Measurements from ENCODE around the gene KRT33B. TPM values are rescaled to one million over a fixed set of nuclear protein-coding genes. Genes with fewer than 3 reads are reported as not detected.

Gene KRT33B
- total RNA-seq, 1 donor from 2014 or later = not detected

GRCh38 chr17:41325611-41326010, 44.0 kb downstream of the KRT33B start:
- Mint-ChIP-seq H3K4me3 (no peak overlapping the region), H3K27ac (no peak overlapping the region), H3K36me3 (ENCODE audit: low read depth) (no peaks in the 10 kb centered on the region), H3K4me1 (ENCODE audit: low read depth) (peaks cover 7% of the 10 kb centered on the region), H3K9me3 (peaks cover 2% of the 10 kb centered on the region), H3K27me3 (ENCODE audit: insufficient read depth) (no peaks in the 10 kb centered on the region)
- intact Hi-C loops (cut with micrococcal nuclease) = no loop called here
- no peak for DNase-seq (ENCODE audit: low spot score)

GRCh38 chr17:41325126-41325525, 44.5 kb downstream of the KRT33B start:
- Mint-ChIP-seq H3K27me3 (ENCODE audit: insufficient read depth) (no peaks in the 10 kb centered on the region), H3K36me3 (ENCODE audit: low read depth) (no peaks in the 10 kb centered on the region), H3K4me3 (no peak overlapping the region), H3K9me3 (peaks cover 6% of the 10 kb centered on the region), H3K4me1 (ENCODE audit: low read depth) (peaks cover 7% of the 10 kb centered on the region), H3K27ac (no peak overlapping the region)
- intact Hi-C loops (cut with micrococcal nuclease) = no loop called here
- DNase-seq (ENCODE audit: low spot score) = no peak

- H3K4me1 Mint-ChIP-seq (ENCODE audit: low read depth) = peaks cover 7% of the 10 kb centered on the region
- no peak overlapping the region for H3K27ac Mint-ChIP-seq
- intact Hi-C loops (cut with micrococcal nuclease) = loop anchor here (5.0 kb wide), 1 partner anchor 417 kb away; no protein-coding TSS in a partner anchor
Observed at GRCh38 chr17:41324180-41325075, 45.2 kb downstream of the KRT33B start.

GRCh38 chr17:41322903-41323895, 46.4 kb downstream of the KRT33B start:
- no peak for DNase-seq (ENCODE audit: low spot score)
- H3K36me3 Mint-ChIP-seq (ENCODE audit: low read depth) = no peaks in the 10 kb centered on the region
- no peak overlapping the region for H3K27ac Mint-ChIP-seq

More at GRCh38 chr17:41324180-41325075, 45.2 kb downstream of the KRT33B start:
- H3K36me3 Mint-ChIP-seq (ENCODE audit: low read depth) = no peaks in the 10 kb centered on the region
- no peak for DNase-seq (ENCODE audit: low spot score)
- no peak overlapping the region for H3K4me3 Mint-ChIP-seq
- no peaks in the 10 kb centered on the region for H3K27me3 Mint-ChIP-seq (ENCODE audit: insufficient read depth)
- peaks cover 13% of the 10 kb centered on the region for H3K9me3 Mint-ChIP-seq

GRCh38 chr17:41322094-41322902, 47.3 kb downstream of the KRT33B start:
- H3K36me3 Mint-ChIP-seq (ENCODE audit: low read depth) = no peaks in the 10 kb centered on the region
- peaks cover 18% of the 10 kb centered on the region for H3K9me3 Mint-ChIP-seq
- DNase-seq (ENCODE audit: low spot score) = no peak
- H3K4me3 Mint-ChIP-seq = no peak overlapping the region
- intact Hi-C loops (cut with micrococcal nuclease) = loop anchor here (2.0 to 5.0 kb wide), 2 partner anchors 415 to 519 kb away; no protein-coding TSS in a partner anchor
- no peaks in the 10 kb centered on the region for H3K27me3 Mint-ChIP-seq (ENCODE audit: insufficient read depth)
- no peak overlapping the region for H3K27ac Mint-ChIP-seq
- peaks cover 7% of the 10 kb centered on the region for H3K4me1 Mint-ChIP-seq (ENCODE audit: low read depth)

More at GRCh38 chr17:41322903-41323895, 46.4 kb downstream of the KRT33B start:
- intact Hi-C loops (cut with micrococcal nuclease) = loop anchor here (2.0 to 5.0 kb wide), 2 partner anchors 416 to 520 kb away; no protein-coding TSS in a partner anchor
- peaks cover 18% of the 10 kb centered on the region for H3K9me3 Mint-ChIP-seq
- H3K4me3 Mint-ChIP-seq = no peak overlapping the region
- peaks cover 7% of the 10 kb centered on the region for H3K4me1 Mint-ChIP-seq (ENCODE audit: low read depth)
- H3K27me3 Mint-ChIP-seq (ENCODE audit: insufficient read depth) = no peaks in the 10 kb centered on the region

- no peaks in the 10 kb centered on the region for H3K36me3 Mint-ChIP-seq (ENCODE audit: low read depth)
- no peak for DNase-seq (ENCODE audit: low spot score)
- peaks cover 3% of the 10 kb centered on the region for H3K27me3 Mint-ChIP-seq (ENCODE audit: insufficient read depth)
- intact Hi-C loops (cut with micrococcal nuclease) = no loop called here
- peaks cover 18% of the 10 kb centered on the region for H3K9me3 Mint-ChIP-seq
- H3K4me3 Mint-ChIP-seq = no peak overlapping the region
- no peak overlapping the region for H3K27ac Mint-ChIP-seq
- H3K4me1 Mint-ChIP-seq (ENCODE audit: low read depth) = peaks cover 7% of the 10 kb centered on the region
Observed at GRCh38 chr17:41318231-41318630, 51.4 kb downstream of the KRT33B start.

GRCh38 chr17:41315814-41316445, 53.7 kb downstream of the KRT33B start:
- peaks cover 3% of the 10 kb centered on the region for H3K4me1 Mint-ChIP-seq (ENCODE audit: low read depth)
- DNase-seq (ENCODE audit: low spot score) = no peak
- no peaks in the 10 kb centered on the region for H3K36me3 Mint-ChIP-seq (ENCODE audit: low read depth)
- H3K27me3 Mint-ChIP-seq (ENCODE audit: insufficient read depth) = peaks cover 6% of the 10 kb centered on the region
- H3K9me3 Mint-ChIP-seq = peaks cover 18% of the 10 kb centered on the region
- no peak overlapping the region for H3K4me3 Mint-ChIP-seq
- intact Hi-C loops (cut with micrococcal nuclease) = no loop called here
- H3K27ac Mint-ChIP-seq = no peak overlapping the region

- H3K27me3 Mint-ChIP-seq (ENCODE audit: insufficient read depth) = peaks cover 6% of the 10 kb centered on the region
- DNase-seq (ENCODE audit: low spot score) = no peak
- H3K36me3 Mint-ChIP-seq (ENCODE audit: low read depth) = no peaks in the 10 kb centered on the region
- intact Hi-C loops (cut with micrococcal nuclease) = no loop called here
- peaks cover 8% of the 10 kb centered on the region for H3K4me1 Mint-ChIP-seq (ENCODE audit: low read depth)
- no peak within 1 kb of the TSS for H3K27ac Mint-ChIP-seq
- peaks cover 13% of the 10 kb centered on the region for H3K9me3 Mint-ChIP-seq
- H3K4me3 Mint-ChIP-seq = no peak within 1 kb of the TSS
Observed at GRCh38 chr17:41315204-41315794, 54.3 kb downstream of the KRT33B start, which contains the start of gene KRTAP17-1. KRTAP17-1 (minus strand) TSS chr17:41315710; CDS start chr17:41315650, 60 bp downstream.

Other genes starting within 250 kb of the KRT33B start
- gene KRTAP4-12, start 245.6 kb downstream of the KRT33B start, total RNA-seq = not detected in 2 replicates
- not detected in 2 replicates for gene KRTAP4-6, start 229.3 kb downstream of the KRT33B start, total RNA-seq
- gene KRTAP4-5, start 220.0 kb downstream of the KRT33B start, total RNA-seq = not detected in 2 replicates
- not detected in 2 replicates for gene KRTAP4-4, start 209.1 kb downstream of the KRT33B start, total RNA-seq
- not detected in 2 replicates for gene KRTAP4-3, start 201.6 kb downstream of the KRT33B start, total RNA-seq
- gene KRTAP4-2, start 191.6 kb downstream of the KRT33B start, total RNA-seq = not detected in 2 replicates
- gene KRTAP4-1, start 184.9 kb downstream of the KRT33B start, total RNA-seq = not detected in 2 replicates
- gene KRTAP9-1, start 179.9 kb downstream of the KRT33B start, total RNA-seq = not detected in 2 replicates
- not detected in 2 replicates for gene KRTAP9-2, start 143.2 kb downstream of the KRT33B start, total RNA-seq
- gene KRTAP9-3, start 137.4 kb downstream of the KRT33B start, total RNA-seq = not detected in 2 replicates
- gene KRTAP9-8, start 131.8 kb downstream of the KRT33B start, total RNA-seq = not detected in 2 replicates
- not detected in 2 replicates for gene KRTAP9-4, start 120.1 kb downstream of the KRT33B start, total RNA-seq
- not detected in 2 replicates for gene KRTAP9-9, start 114.4 kb downstream of the KRT33B start, total RNA-seq
- gene KRTAP9-6, start 104.4 kb downstream of the KRT33B start, total RNA-seq = not detected in 2 replicates
- gene KRTAP9-7, start 94.1 kb downstream of the KRT33B start, total RNA-seq = not detected in 2 replicates
- gene KRTAP29-1, start 67.0 kb downstream of the KRT33B start, total RNA-seq = not detected in 2 replicates
- not detected in 2 replicates for gene KRTAP16-1, start 60.5 kb downstream of the KRT33B start, total RNA-seq
- gene KRTAP17-1, start 54.1 kb downstream of the KRT33B start, total RNA-seq = not detected in 2 replicates
- gene KRT33A, start 19.0 kb downstream of the KRT33B start, total RNA-seq = not detected in 2 replicates
- gene KRT34, start 12.5 kb upstream of the KRT33B start, total RNA-seq = not detected in 2 replicates
- gene KRT31, start 27.8 kb upstream of the KRT33B start, total RNA-seq = not detected in 2 replicates
- not detected in 2 replicates for gene KRT37, start 54.8 kb upstream of the KRT33B start, total RNA-seq
- gene KRT38, start 71.2 kb upstream of the KRT33B start, total RNA-seq = not detected in 2 replicates
- gene KRT32, start 97.6 kb upstream of the KRT33B start, total RNA-seq = not detected in 2 replicates
- gene KRT35, start 111.3 kb upstream of the KRT33B start, total RNA-seq = not detected in 2 replicates
- not detected in 2 replicates for gene KRT36, start 120.1 kb upstream of the KRT33B start, total RNA-seq
- not detected in 2 replicates for gene KRT13, start 135.8 kb upstream of the KRT33B start, total RNA-seq
- not detected in 2 replicates for gene KRT15, start 149.1 kb upstream of the KRT33B start, total RNA-seq
- not detected in 2 replicates for gene KRT19, start 158.5 kb upstream of the KRT33B start, total RNA-seq
- gene KRT9, start 202.2 kb upstream of the KRT33B start, total RNA-seq = not detected in 2 replicates
- not detected in 2 replicates for gene KRT14, start 217.1 kb upstream of the KRT33B start, total RNA-seq
- gene KRT16, start 243.0 kb upstream of the KRT33B start, total RNA-seq = not detected in 2 replicates

Measured in activated T-helper 1 cell treated with anti-CD3 and anti-CD28 coated beads, Interleukin-12 subunit alpha, Interleukin-12 subunit beta, Interleukin-2, Interleukin-4 antibody, amounts not matched to agents 30 ng/mL and 10 ng/mL and 1 ng/mL, durations not matched to agents 14 hours and 24 hours and 36 hours (primary cell).